HepG2 (cell line): ENCODE results near the gene ITGA7. TPM values are rescaled to one million over a fixed set of nuclear protein-coding genes. Genes with fewer than 3 reads are reported as not detected.

Experiments
- ATRX ChIP-seq: sonication (generic); formaldehyde crosslinking; IDR thresholded peaks from 2 replicates; pipeline ENCODE4 v1.4.0; 2020; ENCODE audit warnings: missing genetic modification reagents, borderline replicate concordance
- CCAR2 ChIP-seq: fragments of 200-400 bp; formaldehyde crosslinking; optimal IDR thresholded peaks from 2 replicates; pipeline ENCODE3; 2018; ENCODE audit warnings: low read depth, mild to moderate bottlenecking, low read length, moderate library complexity
- GATA4 ChIP-seq: sonication (generic); IDR thresholded peaks from 2 replicates; pipeline ENCODE4 v1.6.1; 2016; ENCODE audit warnings: antibody characterized with exemption, low read depth, borderline replicate concordance
- KAT8 ChIP-seq: IDR thresholded peaks from 2 replicates; pipeline ENCODE4 v1.6.1; 2016; ENCODE audit warnings: missing genetic modification reagents, missing compliant biosample characterization
- PLSCR1 ChIP-seq: sonication (generic); formaldehyde crosslinking; IDR thresholded peaks from 2 replicates; pipeline ENCODE4 v1.5.0; 2020; ENCODE audit warnings: missing genetic modification reagents, mild to moderate bottlenecking, borderline replicate concordance
- SPEN ChIP-seq: sonication (generic); formaldehyde crosslinking; IDR thresholded peaks from 2 replicates; pipeline ENCODE4 v1.5.1; 2020; ENCODE audit warnings: low read depth, mild to moderate bottlenecking, missing genetic modification reagents
- ZFP1 ChIP-seq: IDR thresholded peaks from 2 replicates; pipeline ENCODE4 v1.6.1; 2016
- ZNF121 ChIP-seq: sonication (generic); formaldehyde crosslinking; IDR thresholded peaks from 2 replicates; pipeline ENCODE4 v1.5.0; 2020; ENCODE audit warnings: mild to moderate bottlenecking, missing genetic modification reagents
- ZNF136 ChIP-seq: sonication (generic); formaldehyde crosslinking; IDR thresholded peaks from 2 replicates; pipeline ENCODE4 v1.8.1; 2022; ENCODE audit warnings: low read depth, mild to moderate bottlenecking, moderate library complexity, missing genetic modification reagents
- ZNF18 ChIP-seq: sonication (generic); formaldehyde crosslinking; IDR thresholded peaks from 2 replicates; pipeline ENCODE4 v1.8.0; 2022; ENCODE audit warnings: mild to moderate bottlenecking, missing genetic modification reagents; ENCODE audit not compliant: insufficient replicate concordance
- ZNF407 ChIP-seq: sonication (generic); formaldehyde crosslinking; IDR thresholded peaks from one replicate; pipeline ENCODE4 v1.5.1; 2020; ENCODE audit warnings: mild to moderate bottlenecking, missing genetic modification reagents; ENCODE audit errors: not compliant biosample characterization
- ZNF446 ChIP-seq: sonication (generic); formaldehyde crosslinking; IDR thresholded peaks from 2 replicates; pipeline ENCODE4 v1.5.0; 2020; ENCODE audit warnings: mild to moderate bottlenecking, missing genetic modification reagents
- ZNF564 ChIP-seq: sonication (generic); formaldehyde crosslinking; IDR thresholded peaks from 2 replicates; pipeline ENCODE4 v1.8.1; 2023; ENCODE audit warnings: mild to moderate bottlenecking, missing genetic modification reagents
- ZNF567 ChIP-seq: sonication (generic); formaldehyde crosslinking; IDR thresholded peaks from 2 replicates; pipeline ENCODE4 v1.8.1; 2023; ENCODE audit warnings: mild to moderate bottlenecking, missing genetic modification reagents, borderline replicate concordance
- polyA plus RNA-seq, 8 experiments: library from polyadenylated mRNA; depleted of rRNA in 3 of 8; stranded (reverse) in 7 of 8; unstranded in 1 of 8; fragments of >200 nt; fragmentation: Illumina TruSeq in 4 of 8; extraction: Trizol in 4 of 8; gene quantifications; 2 replicates each; pipeline versions ENCODE4 v1.2.1 to v1.2.3, GENCODE V29; 2011 to 2016; ENCODE audit warnings: low read depth in 4 of 8, missing spikeins in 1 of 8, mixed read lengths in 1 of 8; ENCODE audit not compliant: insufficient read depth in 1 of 8
- total RNA-seq, 5 experiments: library from RNA; depleted of rRNA; stranded (reverse); fragments of >200 nt; fragmentation: Illumina TruSeq; extraction: Trizol; gene quantifications; 2 replicates each; pipeline ENCODE4 v1.2.3, GENCODE V29; 2016; ENCODE audit warnings: low read depth in 1 of 5
- TF ChIP-seq, protein P1 (sequence below): conservative IDR thresholded peaks from 2 replicates; pipeline ENCODE4 v1.6.1; 2018; ENCODE audit warnings: missing genetic modification reagents
- TF ChIP-seq, protein P2 (sequence below): IDR thresholded peaks from 2 replicates; pipeline ENCODE4 v1.6.1; 2016; ENCODE audit warnings: control low read depth

Gene ITGA7
- total and polyA plus RNA-seq, 2 of the 13 experiments (the other 11 are each of a cell fraction or from before 2014, with no cell fraction given): 0.65 to 0.75 TPM

DNA sequence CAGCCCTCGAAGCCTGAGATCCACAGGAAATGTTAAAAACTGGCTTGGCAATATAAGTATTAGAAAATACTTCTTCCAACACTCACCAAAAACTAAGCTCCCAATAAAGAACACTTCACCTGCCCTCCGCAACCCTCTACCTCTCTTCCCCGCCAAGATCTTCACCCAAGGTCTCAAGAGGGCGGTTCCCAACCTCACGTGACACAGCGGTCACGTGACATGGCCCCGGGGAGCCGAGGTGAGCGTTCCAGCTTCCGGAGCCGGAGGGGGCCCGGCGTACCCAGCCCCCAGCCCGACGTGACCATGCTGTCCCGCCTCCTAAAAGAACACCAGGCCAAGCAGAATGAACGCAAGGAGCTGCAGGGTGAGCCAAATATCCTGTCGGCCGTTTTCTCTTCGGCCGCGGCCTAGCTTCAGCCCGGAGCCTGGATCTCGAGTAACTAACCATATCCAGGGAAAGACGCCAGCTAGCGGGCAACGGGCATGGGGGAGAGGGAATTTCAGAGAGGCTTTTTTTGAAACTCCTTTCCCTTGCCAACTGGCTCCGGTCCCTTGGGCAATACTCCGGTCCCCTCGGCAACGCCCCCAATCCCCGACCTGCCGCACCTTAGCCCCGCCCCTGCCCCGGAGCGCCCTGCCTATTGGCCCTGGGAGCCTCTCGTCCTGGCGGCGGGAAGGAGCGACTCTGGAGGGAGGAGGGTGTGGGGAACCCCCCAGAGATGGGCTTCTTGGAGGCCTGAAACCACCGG lies 8.3 kb upstream of the ITGA7 start, which contains the start of gene BLOC1S1 (continued):
- no peak for TF ChIP-seq ZNF407
- TF ChIP-seq ATRX (CRISPR knock-in tag): no peak
- TF ChIP-seq, protein P1, sequence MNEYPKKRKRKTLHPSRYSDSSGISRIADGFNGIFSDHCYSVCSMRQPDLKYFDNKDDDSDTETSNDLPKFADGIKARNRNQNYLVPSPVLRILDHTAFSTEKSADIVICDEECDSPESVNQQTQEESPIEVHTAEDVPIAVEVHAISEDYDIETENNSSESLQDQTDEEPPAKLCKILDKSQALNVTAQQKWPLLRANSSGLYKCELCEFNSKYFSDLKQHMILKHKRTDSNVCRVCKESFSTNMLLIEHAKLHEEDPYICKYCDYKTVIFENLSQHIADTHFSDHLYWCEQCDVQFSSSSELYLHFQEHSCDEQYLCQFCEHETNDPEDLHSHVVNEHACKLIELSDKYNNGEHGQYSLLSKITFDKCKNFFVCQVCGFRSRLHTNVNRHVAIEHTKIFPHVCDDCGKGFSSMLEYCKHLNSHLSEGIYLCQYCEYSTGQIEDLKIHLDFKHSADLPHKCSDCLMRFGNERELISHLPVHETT (CRISPR knock-in tag): 0 out of 2 replicates have a peak, but pooled peaks have one; percentile 44
- TF ChIP-seq ZNF136: no peak; the same call in 1 of the 2 replicates
- TF ChIP-seq ZNF564 (CRISPR knock-in tag): no peak
- TF ChIP-seq ZNF567 (CRISPR knock-in tag): no peak
- TF ChIP-seq KAT8 (CRISPR knock-in tag): peak; percentile 100
- TF ChIP-seq GATA4: no peak
- no peak for TF ChIP-seq CCAR2
- TF ChIP-seq ZFP1 (CRISPR knock-in tag): no peak
- no peak for TF ChIP-seq ZNF121 (CRISPR knock-in tag)
- TF ChIP-seq PLSCR1 (CRISPR knock-in tag): no peak
- peak; percentile 90 for TF ChIP-seq SPEN (CRISPR knock-in tag)
- TF ChIP-seq, protein P2, sequence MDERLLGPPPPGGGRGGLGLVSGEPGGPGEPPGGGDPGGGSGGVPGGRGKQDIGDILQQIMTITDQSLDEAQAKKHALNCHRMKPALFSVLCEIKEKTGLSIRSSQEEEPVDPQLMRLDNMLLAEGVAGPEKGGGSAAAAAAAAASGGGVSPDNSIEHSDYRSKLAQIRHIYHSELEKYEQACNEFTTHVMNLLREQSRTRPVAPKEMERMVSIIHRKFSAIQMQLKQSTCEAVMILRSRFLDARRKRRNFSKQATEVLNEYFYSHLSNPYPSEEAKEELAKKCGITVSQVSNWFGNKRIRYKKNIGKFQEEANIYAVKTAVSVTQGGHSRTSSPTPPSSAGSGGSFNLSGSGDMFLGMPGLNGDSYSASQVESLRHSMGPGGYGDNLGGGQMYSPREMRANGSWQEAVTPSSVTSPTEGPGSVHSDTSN: no peak
- TF ChIP-seq ZNF446 (CRISPR knock-in tag): no peak
- peak; percentile 78 for TF ChIP-seq ZNF18
